HG03039 (cell line): ENCODE data around the gene GPS2.

Experiments used
- ATAC-seq: cut with Tn5 transposase; IDR thresholded peaks from one replicate; pipeline ENCODE4 v1.9.1; 2021; ENCODE audit warnings: mild to moderate bottlenecking, moderate library complexity; ENCODE audit not compliant: unreplicated experiment

GPS2 gene

DNA sequence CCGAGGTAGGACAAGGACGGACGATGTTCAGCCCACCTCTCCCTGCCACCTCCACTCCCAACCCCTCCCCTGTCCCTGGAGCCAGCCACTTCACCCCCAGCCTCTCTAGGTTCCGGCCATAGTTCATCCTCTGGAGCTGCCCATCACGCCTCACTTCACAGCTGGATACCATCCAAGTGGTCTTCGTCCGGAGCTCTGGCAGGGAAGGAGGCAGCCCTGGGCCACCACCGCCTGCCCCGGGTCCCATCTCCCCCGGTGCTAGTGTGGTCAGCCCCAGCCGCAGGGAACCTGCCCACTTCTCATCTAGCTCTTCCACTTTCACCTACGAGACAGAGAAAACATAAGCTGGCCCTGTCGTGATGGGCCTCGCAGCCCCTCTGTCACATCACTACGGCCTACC lies 6.3 kb upstream of the GPS2 start:
- no peak for ATAC-seq

- no peak for ATAC-seq
Observed at GRCh38 chr17:7318121-7318860, 3.1 kb upstream of the GPS2 start.

DNA sequence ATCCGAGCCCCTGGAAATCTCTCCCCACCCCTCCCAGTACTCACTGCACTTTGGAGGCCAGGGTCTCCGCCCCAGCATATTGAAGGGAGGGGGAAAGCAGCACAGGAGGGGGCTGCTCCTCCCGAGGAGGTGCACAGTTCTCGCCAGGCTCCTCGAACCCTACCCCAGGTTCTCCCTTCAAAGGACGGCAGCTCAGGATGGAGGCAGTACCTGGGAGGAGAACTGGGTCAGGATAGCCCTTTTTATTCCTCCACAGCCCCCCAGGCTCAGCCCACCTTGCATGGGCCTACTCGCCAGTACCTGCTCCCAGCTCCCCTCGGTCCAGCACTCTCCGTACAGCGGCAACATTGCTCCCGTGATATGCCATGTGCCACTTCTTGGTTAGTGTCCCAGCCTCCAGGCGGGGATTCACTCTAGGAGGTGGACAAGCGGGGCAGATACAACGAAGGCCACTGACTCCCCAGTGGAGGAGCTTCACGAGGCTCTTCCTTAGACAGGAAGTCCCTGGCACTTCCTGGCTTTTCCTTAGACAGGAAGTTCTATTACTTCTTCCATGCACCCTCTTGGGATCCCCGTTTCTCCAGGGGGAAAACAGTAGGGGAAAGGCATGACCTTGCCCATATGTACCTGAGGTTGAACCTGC lies 2.1 kb upstream of the GPS2 start:
- no peak for ATAC-seq

- no peak for ATAC-seq
Observed at GRCh38 chr17:7315570-7316235, 543 bp upstream of the GPS2 start.

- no peak for ATAC-seq
Observed at GRCh38 chr17:7313890-7314718, 1.1 kb downstream of the GPS2 start.

GRCh38 chr17:7313088-7313889 lies 1.9 kb downstream of the GPS2 start:
- ATAC-seq = no peak

- no peak for ATAC-seq
Observed at GRCh38 chr17:7312432-7313087, 2.6 kb downstream of the GPS2 start.

DNA sequence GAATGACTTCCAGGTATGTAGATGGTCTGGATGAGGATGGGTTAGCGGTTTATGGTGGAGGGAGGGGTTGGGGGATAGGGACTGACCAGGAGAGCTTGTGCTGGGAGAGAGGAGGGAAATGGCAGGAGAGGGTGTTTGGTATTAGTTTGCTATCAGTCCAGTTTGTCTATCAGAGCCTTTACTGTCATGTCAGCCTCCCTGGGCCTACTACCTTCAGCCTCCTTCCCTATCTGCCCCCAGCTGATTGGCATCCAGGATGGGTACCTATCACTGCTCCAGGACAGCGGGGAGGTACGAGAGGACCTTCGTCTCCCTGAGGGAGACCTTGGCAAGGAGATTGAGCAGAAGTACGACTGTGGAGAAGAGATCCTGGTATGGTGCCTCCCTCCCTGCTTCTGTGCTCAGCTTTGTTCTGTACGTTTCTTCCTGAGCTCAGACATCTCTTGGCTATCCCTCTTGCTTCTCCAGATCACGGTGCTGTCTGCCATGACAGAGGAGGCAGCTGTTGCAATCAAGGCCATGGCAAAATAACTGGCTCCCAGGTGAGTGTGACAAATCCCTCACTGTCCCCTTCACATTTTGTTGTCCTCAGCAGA lies 4.0 kb downstream of the GPS2 start:
- ATAC-seq = no peak

DNA sequence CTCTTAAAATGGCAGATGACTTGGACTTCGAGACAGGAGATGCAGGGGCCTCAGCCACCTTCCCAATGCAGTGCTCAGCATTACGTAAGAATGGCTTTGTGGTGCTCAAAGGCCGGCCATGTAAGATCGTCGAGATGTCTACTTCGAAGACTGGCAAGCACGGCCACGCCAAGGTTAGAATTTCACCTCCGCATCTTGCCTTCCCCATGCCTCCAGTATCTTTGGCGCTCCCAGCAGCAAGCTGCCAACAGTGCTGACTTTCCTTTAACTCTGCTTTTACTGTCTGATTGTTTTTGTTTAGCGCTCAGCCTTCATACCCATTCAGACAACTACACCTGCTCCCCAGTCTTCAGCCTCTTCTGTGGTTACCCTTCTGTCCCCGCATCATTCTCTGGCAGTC lies 5.5 kb downstream of the GPS2 start:
- ATAC-seq = no peak

DNA sequence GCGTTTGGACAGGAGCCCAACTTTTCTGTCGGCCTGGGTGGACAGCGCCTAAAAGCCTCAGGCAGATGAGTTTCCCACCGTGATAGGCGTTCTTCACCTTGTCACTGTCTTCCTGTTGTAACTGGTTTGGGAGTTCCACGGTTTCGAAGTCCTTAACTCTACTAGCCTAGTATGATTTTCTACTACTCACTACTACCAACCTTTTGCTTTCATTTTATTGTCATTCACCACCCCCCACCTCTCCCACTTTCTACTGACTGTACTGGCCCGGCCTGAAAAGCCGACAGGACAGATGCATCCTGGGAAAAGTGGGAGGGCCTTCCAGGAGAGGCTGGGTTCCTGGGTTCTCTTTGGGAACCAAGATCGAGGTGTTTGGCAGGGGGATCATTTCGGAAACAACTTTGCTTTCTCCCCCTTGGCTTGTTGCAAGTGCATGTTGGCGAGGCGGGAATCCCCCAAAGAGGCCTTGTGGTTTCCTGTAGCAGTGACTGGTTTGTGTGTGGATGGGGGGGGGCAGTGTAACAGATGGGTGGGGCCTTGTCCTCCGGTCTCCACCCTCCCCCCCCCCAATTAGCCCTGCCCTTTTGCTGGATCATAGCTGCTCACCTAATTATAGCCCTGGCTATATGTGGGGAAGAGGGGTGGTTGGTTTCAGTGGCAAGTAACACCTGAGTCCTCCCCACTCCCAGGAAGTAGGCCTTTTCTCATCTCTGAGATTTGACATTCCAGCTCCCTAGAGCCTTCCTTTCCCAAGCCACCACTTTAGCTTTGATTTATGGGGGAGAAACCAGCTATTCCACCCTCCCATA lies 6.3 kb downstream of the GPS2 start:
- no peak for ATAC-seq

DNA sequence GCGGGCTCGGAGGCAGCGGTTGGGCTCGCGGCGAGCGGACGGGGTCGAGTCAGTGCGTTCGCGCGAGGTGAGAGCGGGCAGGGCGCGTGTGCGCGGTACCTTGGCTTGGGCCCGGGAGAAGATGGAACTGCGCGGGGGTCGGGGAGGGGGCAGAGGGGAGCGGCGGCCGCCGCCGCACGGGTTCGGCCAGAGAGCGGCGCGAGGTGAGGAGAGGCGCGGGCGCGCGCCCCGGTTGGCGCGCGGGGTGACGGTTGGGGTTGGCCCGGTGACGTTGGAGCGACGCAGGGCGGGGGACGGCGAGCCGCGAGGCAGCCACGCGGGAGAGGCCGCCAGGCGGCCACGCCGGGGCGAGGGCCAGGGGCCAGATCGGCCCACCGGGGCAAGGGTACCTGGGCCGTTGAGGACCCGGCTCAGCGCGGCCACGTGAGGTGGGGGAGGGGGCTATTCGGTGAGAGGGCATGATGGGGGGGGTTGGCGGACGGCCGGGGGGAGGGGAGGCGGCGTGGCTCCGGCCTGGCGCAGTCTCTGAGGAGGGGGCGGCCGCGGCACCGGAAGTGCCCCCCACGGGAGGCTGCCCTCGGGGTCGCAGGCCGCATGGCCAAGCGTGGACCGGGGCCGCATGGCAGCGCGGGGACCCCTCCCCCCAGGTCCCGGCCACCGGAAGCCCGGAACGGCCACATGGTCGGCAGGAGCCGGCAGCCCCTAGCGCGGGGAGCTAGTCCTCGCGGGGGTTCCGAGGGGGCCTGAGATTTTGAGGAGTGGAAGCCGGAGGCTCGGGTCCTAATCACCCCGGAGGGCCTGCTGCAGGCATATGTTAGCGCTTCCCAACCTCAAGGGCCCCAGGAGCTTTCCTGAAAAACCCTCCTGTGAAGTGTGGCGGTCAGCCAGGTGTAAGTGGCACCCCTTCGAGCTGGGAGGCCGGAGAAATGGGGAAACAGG lies 7.2 kb downstream of the GPS2 start:
- no peak for ATAC-seq

DNA sequence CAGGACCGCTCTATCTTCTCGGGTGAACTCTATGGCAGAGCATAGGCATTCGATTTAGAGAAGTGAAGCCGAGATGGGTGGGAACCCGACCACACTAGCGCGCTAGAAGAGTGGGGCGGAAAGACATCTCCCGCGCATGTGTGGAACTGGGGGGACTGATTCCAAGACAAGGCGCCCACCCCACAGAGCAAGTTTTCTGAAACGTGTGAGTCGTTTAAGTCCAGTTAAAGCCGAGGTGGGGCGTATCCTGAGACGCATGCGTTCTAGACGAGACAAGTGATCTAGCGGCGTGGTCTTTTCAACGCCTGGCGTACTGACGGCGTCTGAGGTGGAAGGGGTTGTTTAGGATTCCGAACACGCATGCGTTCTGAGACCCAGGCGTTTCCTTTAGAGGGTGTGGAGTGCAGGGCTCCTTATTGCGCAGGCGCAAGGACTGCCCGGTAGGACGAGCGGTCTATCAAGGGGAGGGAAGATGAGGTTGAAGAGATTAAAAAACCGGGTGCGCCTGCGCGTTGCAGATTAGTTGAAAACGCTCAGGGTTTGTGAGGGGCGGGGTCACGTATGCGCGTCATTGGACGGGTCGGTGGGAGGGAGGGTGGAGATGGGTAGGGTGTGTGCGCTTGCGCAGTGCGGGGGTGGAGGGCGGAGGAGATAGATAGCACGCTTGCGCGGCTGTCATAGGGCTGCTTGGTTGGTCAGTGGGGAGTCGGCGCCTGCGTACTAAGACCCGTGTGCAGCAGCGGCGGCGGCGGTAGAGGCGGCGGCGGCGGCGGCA lies 8.1 kb downstream of the GPS2 start, which contains the start of gene EIF5A:
Gene EIF5A (plus strand): TSS at position 718 of the 775 bp plus-strand sequence. CDS start 2,008 bp downstream, outside the sequence.
- ATAC-seq = peak; percentile 64

DNA sequence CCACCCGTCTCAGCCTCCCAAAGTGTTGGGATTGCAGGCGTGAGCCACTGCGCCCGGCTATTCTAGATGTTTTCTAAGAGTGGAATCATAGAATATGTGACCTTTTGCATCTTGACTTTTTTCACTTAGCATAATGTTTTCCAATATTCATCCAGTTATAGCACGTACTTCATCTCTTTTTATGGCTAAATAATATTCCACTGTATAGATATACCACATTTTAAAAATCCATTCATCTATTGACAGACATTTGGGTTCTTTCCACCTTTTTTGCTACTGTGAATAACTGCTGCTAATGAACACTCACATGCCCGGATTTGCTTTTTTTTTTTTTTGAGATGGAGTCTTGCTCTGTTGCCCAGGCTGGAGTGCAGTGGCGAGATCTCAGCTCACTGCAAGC lies 11.0 kb downstream of the GPS2 start:
- ATAC-seq = no peak

- peak; percentile 58 for ATAC-seq
Observed at GRCh38 chr17:7296189-7296861, 18.8 kb downstream of the GPS2 start.

- ATAC-seq = no peak
Observed at GRCh38 chr17:7295230-7296180, 19.7 kb downstream of the GPS2 start.
